GM23248 (cell line): ENCODE measurements around the gene EGF.

Experiments
- EZH2 ChIP-seq: fragments of 200-600 bp; sonication (generic); IDR thresholded peaks from 2 replicates; pipeline ENCODE4 v1.6.1; 2018; ENCODE audit warnings: antibody characterized with exemption, mild to moderate bottlenecking; ENCODE audit not compliant: insufficient read depth, poor library complexity, severe bottlenecking
- EZH2phosphoT487 ChIP-seq: fragments of 200-600 bp; sonication (generic); IDR thresholded peaks from 2 replicates; pipeline ENCODE4 v1.6.1; 2018; ENCODE audit warnings: antibody characterized with exemption, moderate library complexity, mild to moderate bottlenecking, low read depth; ENCODE audit not compliant: insufficient read depth

DNA sequence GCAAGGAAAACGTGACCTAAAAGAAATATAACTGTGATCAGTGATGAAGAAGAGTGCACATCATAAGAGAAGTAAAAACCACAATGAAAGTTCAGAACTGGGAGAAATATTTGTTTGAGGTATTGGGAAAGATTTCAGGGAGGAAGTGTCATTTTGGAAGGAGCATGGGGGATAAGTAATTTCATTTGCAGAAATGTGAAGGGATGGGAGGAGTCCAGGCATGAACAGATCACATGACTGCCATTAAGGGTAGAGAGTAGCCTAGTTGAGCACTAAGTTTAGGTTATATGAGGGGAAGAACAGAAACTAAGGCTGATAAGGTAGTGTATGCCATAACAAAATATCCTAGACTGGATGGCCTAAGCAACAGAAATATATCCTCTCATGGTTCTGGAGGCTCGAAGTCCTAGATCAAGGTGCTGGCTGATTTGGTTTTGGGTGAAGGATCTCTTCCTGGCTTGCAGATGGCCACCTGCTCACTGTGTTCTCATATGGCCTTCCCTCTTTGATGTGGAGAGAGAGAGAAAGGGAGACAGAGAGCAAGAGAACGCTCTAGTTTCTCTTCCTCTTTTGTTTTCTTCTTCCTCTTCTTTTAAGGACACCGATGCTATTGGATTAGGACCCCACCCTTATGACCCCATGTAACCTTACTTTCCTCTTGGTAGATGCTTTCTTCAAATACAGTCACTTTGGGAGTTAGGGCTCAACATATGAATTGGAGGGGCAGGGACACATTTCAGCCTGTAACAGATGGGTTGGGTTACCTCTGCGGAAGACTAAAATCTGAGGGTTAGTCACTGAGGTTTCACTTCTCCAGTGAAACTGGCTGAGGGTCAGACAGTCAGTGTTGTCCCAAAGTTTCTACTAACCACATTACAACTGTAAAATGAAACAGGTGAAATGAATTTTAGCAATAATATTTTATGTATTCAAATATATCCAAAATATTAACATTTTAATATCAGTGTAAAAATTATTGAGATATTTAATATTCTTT is 77.9 kb downstream of the EGF start:
- TF ChIP-seq EZH2 (no peak), EZH2phosphoT487 (no peak)
